RWPE2 (cell line): ENCODE measurements around the gene GFOD1.
A peak's percentile ranks its signal among the peaks of the same experiment; 100 is the strongest.

Source experiments
- ATAC-seq: fragments of 200-7000 bp; cut with Tn5 transposase; 3 replicates; pipeline ENCODE4 v1.9.1; 2021; ENCODE audit warnings: low read depth
- DNase-seq: peaks from one replicate; pipeline ENCODE4 v3.0.0-alpha.2; 2020; ENCODE audit warnings: low spot score
- H3K27ac ChIP-seq: fragments of 450-650 bp; 2 replicates; pipeline ENCODE4 v1.5.1; 2017; ENCODE audit warnings: mild to moderate bottlenecking; ENCODE audit not compliant: poor library complexity, severe bottlenecking
- H3K27me3 ChIP-seq: fragments of 250-450 bp; sonication (Bioruptor Pico); 2 replicates; pipeline ENCODE4 v1.5.1; 2021; ENCODE audit warnings: mild to moderate bottlenecking, moderate library complexity; ENCODE audit not compliant: insufficient read depth, poor library complexity, severe bottlenecking
- H3K36me3 ChIP-seq: fragments of 250-450 bp; sonication (Bioruptor Pico); 2 replicates; pipeline ENCODE4 v1.5.1; 2020; ENCODE audit warnings: low read depth, mild to moderate bottlenecking, moderate library complexity
- H3K4me1 ChIP-seq: fragments of 250-450 bp; sonication (Bioruptor Pico); 2 replicates; pipeline ENCODE4 v1.5.1; 2021; ENCODE audit warnings: mild to moderate bottlenecking, moderate library complexity; ENCODE audit not compliant: insufficient read depth, poor library complexity, severe bottlenecking
- H3K4me3 ChIP-seq: fragments of 250-450 bp; sonication (Bioruptor Pico); 2 replicates; pipeline ENCODE4 v1.5.1; 2021; ENCODE audit warnings: mild to moderate bottlenecking, moderate library complexity; ENCODE audit not compliant: severe bottlenecking
- H3K9me3 ChIP-seq: fragments of 250-450 bp; sonication (Bioruptor Pico); 2 replicates; pipeline ENCODE4 v1.5.1; 2021; ENCODE audit warnings: mild to moderate bottlenecking, moderate library complexity; ENCODE audit not compliant: severe bottlenecking
- TF ChIP-seq, protein P1 (sequence below): fragments of 450-650 bp; IDR thresholded peaks from one replicate; pipeline ENCODE4 v1.5.1; 2017; ENCODE audit warnings: mild to moderate bottlenecking, moderate library complexity; ENCODE audit not compliant: poor library complexity, severe bottlenecking

Gene GFOD1

GRCh38 chr6:13432526-13433184, 54.7 kb downstream of the GFOD1 start:
- ATAC-seq: no peak
- DNase-seq: no peak
- no peak overlapping the region for H3K27ac ChIP-seq
- no peaks in the 10 kb centered on the region for H3K4me1 ChIP-seq
- H3K27me3 ChIP-seq: no peaks in the 10 kb centered on the region
- H3K4me3 ChIP-seq: no peak overlapping the region
- no peaks in the 10 kb centered on the region for H3K36me3 ChIP-seq
- TF ChIP-seq, protein P1, sequence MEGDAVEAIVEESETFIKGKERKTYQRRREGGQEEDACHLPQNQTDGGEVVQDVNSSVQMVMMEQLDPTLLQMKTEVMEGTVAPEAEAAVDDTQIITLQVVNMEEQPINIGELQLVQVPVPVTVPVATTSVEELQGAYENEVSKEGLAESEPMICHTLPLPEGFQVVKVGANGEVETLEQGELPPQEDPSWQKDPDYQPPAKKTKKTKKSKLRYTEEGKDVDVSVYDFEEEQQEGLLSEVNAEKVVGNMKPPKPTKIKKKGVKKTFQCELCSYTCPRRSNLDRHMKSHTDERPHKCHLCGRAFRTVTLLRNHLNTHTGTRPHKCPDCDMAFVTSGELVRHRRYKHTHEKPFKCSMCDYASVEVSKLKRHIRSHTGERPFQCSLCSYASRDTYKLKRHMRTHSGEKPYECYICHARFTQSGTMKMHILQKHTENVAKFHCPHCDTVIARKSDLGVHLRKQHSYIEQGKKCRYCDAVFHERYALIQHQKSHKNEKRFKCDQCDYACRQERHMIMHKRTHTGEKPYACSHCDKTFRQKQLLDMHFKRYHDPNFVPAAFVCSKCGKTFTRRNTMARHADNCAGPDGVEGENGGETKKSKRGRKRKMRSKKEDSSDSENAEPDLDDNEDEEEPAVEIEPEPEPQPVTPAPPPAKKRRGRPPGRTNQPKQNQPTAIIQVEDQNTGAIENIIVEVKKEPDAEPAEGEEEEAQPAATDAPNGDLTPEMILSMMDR: no peak
- H3K9me3 ChIP-seq: no peaks in the 10 kb centered on the region

GRCh38 chr6:13431861-13432465, 55.4 kb downstream of the GFOD1 start:
- no peak for DNase-seq
- no peak overlapping the region for H3K4me3 ChIP-seq
- peak; percentile 56; the same call in 1 of the 3 replicates for ATAC-seq
- no peaks in the 10 kb centered on the region for H3K4me1 ChIP-seq
- no peaks in the 10 kb centered on the region for H3K27me3 ChIP-seq
- TF ChIP-seq, protein P1: no peak
- no peaks in the 10 kb centered on the region for H3K9me3 ChIP-seq
- H3K27ac ChIP-seq: no peak overlapping the region
- H3K36me3 ChIP-seq: no peaks in the 10 kb centered on the region

GRCh38 chr6:13431059-13431656, 56.2 kb downstream of the GFOD1 start:
- Histone ChIP-seq H3K4me1 (no peaks in the 10 kb centered on the region), H3K27ac (no peak overlapping the region), H3K4me3 (no peak overlapping the region), H3K36me3 (no peaks in the 10 kb centered on the region), H3K9me3 (no peaks in the 10 kb centered on the region), H3K27me3 (no peaks in the 10 kb centered on the region)
- ATAC-seq (no peak), DNase-seq (no peak)
- TF ChIP-seq, protein P1: no peak

DNA sequence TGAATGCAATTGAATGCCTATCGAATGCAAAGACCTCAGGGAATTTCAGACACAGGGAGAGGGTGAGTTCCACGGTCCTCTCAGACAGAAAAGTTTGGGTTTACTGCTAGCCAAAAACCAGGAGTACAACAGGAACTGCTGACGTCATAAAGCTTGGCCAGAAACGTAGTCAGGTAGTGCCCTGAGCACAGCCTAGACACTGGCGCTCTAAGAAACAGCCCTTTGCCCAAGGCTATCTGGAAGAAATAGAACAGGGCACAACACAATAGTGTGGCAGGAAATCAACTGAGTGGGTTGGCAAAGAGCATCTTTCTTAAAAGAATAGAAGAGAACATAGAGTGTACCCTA, 58.0 kb downstream of the GFOD1 start:
- H3K36me3 ChIP-seq: no peaks in the 10 kb centered on the region
- DNase-seq (no peak), ATAC-seq (no peak)
- H3K4me3 ChIP-seq: no peak overlapping the region
- TF ChIP-seq, protein P1: no peak
- H3K27me3 ChIP-seq: no peaks in the 10 kb centered on the region
- no peak overlapping the region for H3K27ac ChIP-seq
- no peaks in the 10 kb centered on the region for H3K9me3 ChIP-seq
- H3K4me1 ChIP-seq: no peaks in the 10 kb centered on the region
